Keratinocyte (primary cell): ENCODE results near the gene FHOD3.

ENCODE experiments used
- CTCF ChIP-seq, 3 experiments: IDR thresholded peaks in 1 of 3; conservative IDR thresholded peaks in 1 of 3; optimal IDR thresholded peaks in 1 of 3; 2 replicates in 2 of 3; 3 replicates in 1 of 3; pipeline versions ENCODE3 to v1.5.1; 2011; ENCODE audit warnings: low read length in 3 of 3, mild to moderate bottlenecking in 3 of 3, moderate library complexity in 2 of 3, control low read depth in 1 of 3, inconsistent platforms in 1 of 3; ENCODE audit not compliant: insufficient read depth in 2 of 3; ENCODE audit errors: extremely low read depth in 1 of 3
- EZH2 ChIP-seq: IDR thresholded peaks from one replicate; pipeline ENCODE4 v1.6.1; 2012; ENCODE audit warnings: inconsistent platforms, mild to moderate bottlenecking, low read length, moderate library complexity

- no peak for TF ChIP-seq CTCF (optimal IDR thresholded peaks at IDR 0.05 in 1 of 3, IDR thresholded peaks at IDR 0.05 in 1 of 3, conservative IDR thresholded peaks at IDR 0.05 in 1 of 3; ENCODE audit: extremely low read depth in 1 of 3, insufficient read depth in 2 of 3, low read length in 3 of 3)
- TF ChIP-seq EZH2, result no peak
Observed at GRCh38 chr18:36685580-36685979, 388.1 kb downstream of the FHOD3 start.
